ENCODE results near the gene DOCK1.

DOCK1 gene

GRCh38 chr10:127024685-127025435 lies 119.6 kb downstream of the DOCK1 start:
- no peak overlapping the region for H3K9ac ChIP-seq (ENCODE audit: low read depth, low read length)
- H3K27me3 ChIP-seq (ENCODE audit: insufficient read depth, low read length): no peaks in the 10 kb centered on the region
- H3K36me3 ChIP-seq (ENCODE audit: insufficient read depth, low read length): peaks cover 61% of the 10 kb centered on the region
- 93% methylated on average over 13 of the region's 13 CpGs for WGBS
- no peaks in the 10 kb centered on the region for H3K4me1 ChIP-seq (ENCODE audit: insufficient read depth, low read length)
- H3K4me3 ChIP-seq (ENCODE audit: low read length): no peak overlapping the region
- H3K27ac ChIP-seq (ENCODE audit: low read depth, low read length): no peak overlapping the region
- H3K9me3 ChIP-seq (ENCODE audit: insufficient read depth, low read depth, low read length): no peaks in the 10 kb centered on the region

- 98% methylated on average over 9 of the region's 9 CpGs for WGBS
- H3K4me3 ChIP-seq (ENCODE audit: low read length): no peak overlapping the region
- no peak overlapping the region for H3K27ac ChIP-seq (ENCODE audit: low read depth, low read length)
- H3K36me3 ChIP-seq (ENCODE audit: insufficient read depth, low read length): peaks cover 88% of the 10 kb centered on the region
- H3K9ac ChIP-seq (ENCODE audit: low read depth, low read length): no peak overlapping the region
- no peaks in the 10 kb centered on the region for H3K27me3 ChIP-seq (ENCODE audit: insufficient read depth, low read length)
- H3K9me3 ChIP-seq (ENCODE audit: insufficient read depth, low read depth, low read length): no peaks in the 10 kb centered on the region
- H3K4me1 ChIP-seq (ENCODE audit: insufficient read depth, low read length): no peaks in the 10 kb centered on the region
Observed at GRCh38 chr10:127027786-127028185, 122.6 kb downstream of the DOCK1 start.

GRCh38 chr10:127028556-127028955 lies 123.3 kb downstream of the DOCK1 start:
- no peaks in the 10 kb centered on the region for H3K4me1 ChIP-seq (ENCODE audit: insufficient read depth, low read length)
- H3K27ac ChIP-seq (ENCODE audit: low read depth, low read length): no peak overlapping the region
- H3K9ac ChIP-seq (ENCODE audit: low read depth, low read length): no peak overlapping the region
- peaks cover 89% of the 10 kb centered on the region for H3K36me3 ChIP-seq (ENCODE audit: insufficient read depth, low read length)
- WGBS: 96% methylated on average over 8 of the region's 8 CpGs
- H3K4me3 ChIP-seq (ENCODE audit: low read length): no peak overlapping the region
- H3K27me3 ChIP-seq (ENCODE audit: insufficient read depth, low read length): no peaks in the 10 kb centered on the region
- no peaks in the 10 kb centered on the region for H3K9me3 ChIP-seq (ENCODE audit: insufficient read depth, low read depth, low read length)

GRCh38 chr10:127029061-127029460 lies 123.8 kb downstream of the DOCK1 start:
- peaks cover 89% of the 10 kb centered on the region for H3K36me3 ChIP-seq (ENCODE audit: insufficient read depth, low read length)
- H3K4me3 ChIP-seq (ENCODE audit: low read length): no peak overlapping the region
- 97% methylated on average over 8 of the region's 8 CpGs for WGBS

GRCh38 chr10:127033216-127034033 lies 128.2 kb downstream of the DOCK1 start:
- no peak overlapping the region for H3K27ac ChIP-seq (ENCODE audit: low read depth, low read length)
- no peak overlapping the region for H3K9ac ChIP-seq (ENCODE audit: low read depth, low read length)
- H3K4me3 ChIP-seq (ENCODE audit: low read length): no peak overlapping the region
- 94% methylated on average over 12 of the region's 12 CpGs for WGBS
- no peaks in the 10 kb centered on the region for H3K9me3 ChIP-seq (ENCODE audit: insufficient read depth, low read depth, low read length)
- peaks cover 86% of the 10 kb centered on the region for H3K36me3 ChIP-seq (ENCODE audit: insufficient read depth, low read length)
- H3K4me1 ChIP-seq (ENCODE audit: insufficient read depth, low read length): no peaks in the 10 kb centered on the region
- no peaks in the 10 kb centered on the region for H3K27me3 ChIP-seq (ENCODE audit: insufficient read depth, low read length)

More at GRCh38 chr10:127029061-127029460, 123.8 kb downstream of the DOCK1 start:
- H3K9me3 ChIP-seq (ENCODE audit: insufficient read depth, low read depth, low read length): no peaks in the 10 kb centered on the region
- H3K27me3 ChIP-seq (ENCODE audit: insufficient read depth, low read length): no peaks in the 10 kb centered on the region
- no peaks in the 10 kb centered on the region for H3K4me1 ChIP-seq (ENCODE audit: insufficient read depth, low read length)
- no peak overlapping the region for H3K27ac ChIP-seq (ENCODE audit: low read depth, low read length)
- H3K9ac ChIP-seq (ENCODE audit: low read depth, low read length): no peak overlapping the region

- H3K36me3 ChIP-seq (ENCODE audit: insufficient read depth, low read length): peaks cover 86% of the 10 kb centered on the region
- 95% methylated on average over 7 of the region's 7 CpGs for WGBS
- H3K4me3 ChIP-seq (ENCODE audit: low read length): no peak overlapping the region
Observed at GRCh38 chr10:127034034-127034633, 128.9 kb downstream of the DOCK1 start.

GRCh38 chr10:127034790-127035189 lies 129.6 kb downstream of the DOCK1 start:
- no peaks in the 10 kb centered on the region for H3K4me1 ChIP-seq (ENCODE audit: insufficient read depth, low read length)
- no peak overlapping the region for H3K4me3 ChIP-seq (ENCODE audit: low read length)
- WGBS: 94% methylated on average over 5 of the region's 5 CpGs
- no peak overlapping the region for H3K9ac ChIP-seq (ENCODE audit: low read depth, low read length)
- H3K27ac ChIP-seq (ENCODE audit: low read depth, low read length): no peak overlapping the region
- H3K27me3 ChIP-seq (ENCODE audit: insufficient read depth, low read length): no peaks in the 10 kb centered on the region
- H3K9me3 ChIP-seq (ENCODE audit: insufficient read depth, low read depth, low read length): no peaks in the 10 kb centered on the region
- peaks cover 86% of the 10 kb centered on the region for H3K36me3 ChIP-seq (ENCODE audit: insufficient read depth, low read length)

More at GRCh38 chr10:127034034-127034633, 128.9 kb downstream of the DOCK1 start:
- no peak overlapping the region for H3K27ac ChIP-seq (ENCODE audit: low read depth, low read length)
- H3K4me1 ChIP-seq (ENCODE audit: insufficient read depth, low read length): no peaks in the 10 kb centered on the region
- H3K27me3 ChIP-seq (ENCODE audit: insufficient read depth, low read length): no peaks in the 10 kb centered on the region
- no peaks in the 10 kb centered on the region for H3K9me3 ChIP-seq (ENCODE audit: insufficient read depth, low read depth, low read length)
- H3K9ac ChIP-seq (ENCODE audit: low read depth, low read length): no peak overlapping the region

GRCh38 chr10:127035827-127036226 lies 130.6 kb downstream of the DOCK1 start:
- H3K4me3 ChIP-seq (ENCODE audit: low read length): no peak overlapping the region
- 95% methylated on average over 4 of the region's 4 CpGs for WGBS
- no peaks in the 10 kb centered on the region for H3K9me3 ChIP-seq (ENCODE audit: insufficient read depth, low read depth, low read length)
- peaks cover 87% of the 10 kb centered on the region for H3K36me3 ChIP-seq (ENCODE audit: insufficient read depth, low read length)
- H3K27ac ChIP-seq (ENCODE audit: low read depth, low read length): no peak overlapping the region
- H3K27me3 ChIP-seq (ENCODE audit: insufficient read depth, low read length): no peaks in the 10 kb centered on the region
- H3K4me1 ChIP-seq (ENCODE audit: insufficient read depth, low read length): no peaks in the 10 kb centered on the region
- no peak overlapping the region for H3K9ac ChIP-seq (ENCODE audit: low read depth, low read length)

GRCh38 chr10:127036987-127037386 lies 131.8 kb downstream of the DOCK1 start:
- Histone ChIP-seq H3K4me3 (ENCODE audit: low read length) (no peak overlapping the region), H3K36me3 (ENCODE audit: insufficient read depth, low read length) (peaks cover 88% of the 10 kb centered on the region), H3K27ac (ENCODE audit: low read depth, low read length) (no peak overlapping the region), H3K4me1 (ENCODE audit: insufficient read depth, low read length) (no peaks in the 10 kb centered on the region), H3K9me3 (ENCODE audit: insufficient read depth, low read depth, low read length) (no peaks in the 10 kb centered on the region), H3K9ac (ENCODE audit: low read depth, low read length) (no peak overlapping the region), H3K27me3 (ENCODE audit: insufficient read depth, low read length) (no peaks in the 10 kb centered on the region)
- 98% methylated on average over 4 of the region's 4 CpGs for WGBS

GRCh38 chr10:127039435-127039834 lies 134.2 kb downstream of the DOCK1 start:
- 96% methylated on average over 8 of the region's 8 CpGs for WGBS
- Histone ChIP-seq H3K9ac (ENCODE audit: low read depth, low read length) (no peak overlapping the region), H3K27ac (ENCODE audit: low read depth, low read length) (no peak overlapping the region), H3K9me3 (ENCODE audit: insufficient read depth, low read depth, low read length) (no peaks in the 10 kb centered on the region), H3K4me3 (ENCODE audit: low read length) (no peak overlapping the region), H3K36me3 (ENCODE audit: insufficient read depth, low read length) (peaks cover 88% of the 10 kb centered on the region), H3K27me3 (ENCODE audit: insufficient read depth, low read length) (no peaks in the 10 kb centered on the region), H3K4me1 (ENCODE audit: insufficient read depth, low read length) (no peaks in the 10 kb centered on the region)

GRCh38 chr10:127040756-127041155 lies 135.5 kb downstream of the DOCK1 start:
- H3K36me3 ChIP-seq (ENCODE audit: insufficient read depth, low read length): peaks cover 83% of the 10 kb centered on the region
- 97% methylated on average over 4 of the region's 4 CpGs for WGBS
- H3K4me1 ChIP-seq (ENCODE audit: insufficient read depth, low read length): no peaks in the 10 kb centered on the region
- no peaks in the 10 kb centered on the region for H3K27me3 ChIP-seq (ENCODE audit: insufficient read depth, low read length)
- no peaks in the 10 kb centered on the region for H3K9me3 ChIP-seq (ENCODE audit: insufficient read depth, low read depth, low read length)
- H3K9ac ChIP-seq (ENCODE audit: low read depth, low read length): no peak overlapping the region
- no peak overlapping the region for H3K27ac ChIP-seq (ENCODE audit: low read depth, low read length)
- H3K4me3 ChIP-seq (ENCODE audit: low read length): no peak overlapping the region
